HepG2 (cell line): Measurements from ENCODE around the gene RAD23A. TPM values are rescaled to one million over a fixed set of nuclear protein-coding genes. Genes with fewer than 3 reads are reported as not detected.

Source experiments
- AGO1 ChIP-seq: fragments of 200-400 bp; formaldehyde crosslinking; IDR thresholded peaks from 2 replicates; pipeline ENCODE4 v1.6.1; 2017; ENCODE audit warnings: mild to moderate bottlenecking, low read depth, low read length, moderate library complexity; ENCODE audit not compliant: poor library complexity, severe bottlenecking
- ATF7-NPFF ChIP-seq: sonication (generic); formaldehyde crosslinking; IDR thresholded peaks from 2 replicates; pipeline ENCODE4 v1.8.1; 2023; ENCODE audit warnings: mild to moderate bottlenecking, low read depth, missing genetic modification reagents, moderate library complexity
- DNMT1 ChIP-seq: sonication (generic); formaldehyde crosslinking; IDR thresholded peaks from 2 replicates; pipeline ENCODE4 v1.5.1; 2020; ENCODE audit warnings: mild to moderate bottlenecking, missing genetic modification reagents
- FOXA1 ChIP-seq, 2 experiments: fragments of 450-650 bp in 1 of 2; sonication (generic) in 1 of 2; formaldehyde crosslinking in 1 of 2; IDR thresholded peaks; 2 replicates each; pipeline versions ENCODE4 v1.4.0 to v1.6.1; 2016 to 2020; ENCODE audit warnings: missing genetic modification reagents in 1 of 2
- GLI4 ChIP-seq: sonication (generic); formaldehyde crosslinking; IDR thresholded peaks from 2 replicates; pipeline ENCODE4 v1.5.1; 2020; ENCODE audit warnings: missing genetic modification reagents, mild to moderate bottlenecking, moderate library complexity, borderline replicate concordance
- KDM5A ChIP-seq: fragments of 200-600 bp; sonication (generic); IDR thresholded peaks from 2 replicates; pipeline ENCODE4 v1.7.0; 2018; ENCODE audit warnings: antibody characterized with exemption, mild to moderate bottlenecking, low read length, borderline replicate concordance
- PHF20 ChIP-seq: sonication (generic); formaldehyde crosslinking; IDR thresholded peaks from 2 replicates; pipeline ENCODE4 v1.5.0; 2020; ENCODE audit warnings: mild to moderate bottlenecking, missing genetic modification reagents
- TEAD2 ChIP-seq: sonication (generic); formaldehyde crosslinking; IDR thresholded peaks from 2 replicates; pipeline ENCODE4 v1.9.0; 2021; ENCODE audit warnings: missing genetic modification reagents
- ZC3H13 ChIP-seq: sonication (generic); formaldehyde crosslinking; IDR thresholded peaks from 2 replicates; pipeline ENCODE4 v1.8.1; 2023; ENCODE audit warnings: mild to moderate bottlenecking, missing genetic modification reagents, moderate library complexity
- ZFP36L1 ChIP-seq: sonication (generic); formaldehyde crosslinking; IDR thresholded peaks from 2 replicates; pipeline ENCODE4 v1.8.0; 2022; ENCODE audit warnings: mild to moderate bottlenecking, missing genetic modification reagents, moderate library complexity
- ZNF44 ChIP-seq: sonication (generic); formaldehyde crosslinking; IDR thresholded peaks from 2 replicates; pipeline ENCODE4 v1.5.1; 2020; ENCODE audit warnings: mild to moderate bottlenecking, missing genetic modification reagents
- ZNF672 ChIP-seq: sonication (generic); formaldehyde crosslinking; IDR thresholded peaks from 2 replicates; pipeline ENCODE4 v1.8.1; 2022; ENCODE audit warnings: missing genetic modification reagents
- ZZZ3 ChIP-seq: sonication (generic); formaldehyde crosslinking; IDR thresholded peaks from 2 replicates; pipeline ENCODE4 v1.4.0; 2020; ENCODE audit warnings: missing genetic modification reagents, mild to moderate bottlenecking, borderline replicate concordance
- polyA plus RNA-seq, 8 experiments: library from polyadenylated mRNA; depleted of rRNA in 3 of 8; stranded (reverse) in 7 of 8; unstranded in 1 of 8; fragments of >200 nt; fragmentation: Illumina TruSeq in 4 of 8; extraction: Trizol in 4 of 8; gene quantifications; 2 replicates each; pipeline versions ENCODE4 v1.2.1 to v1.2.3, GENCODE V29; 2011 to 2016; ENCODE audit warnings: low read depth in 4 of 8, missing spikeins in 1 of 8, mixed read lengths in 1 of 8; ENCODE audit not compliant: insufficient read depth in 1 of 8
- total RNA-seq, 5 experiments: library from RNA; depleted of rRNA; stranded (reverse); fragments of >200 nt; fragmentation: Illumina TruSeq; extraction: Trizol; gene quantifications; 2 replicates each; pipeline ENCODE4 v1.2.3, GENCODE V29; 2016; ENCODE audit warnings: low read depth in 1 of 5
- TF ChIP-seq, protein P1 (sequence below): sonication (generic); formaldehyde crosslinking; conservative IDR thresholded peaks from 2 replicates; pipeline ENCODE4 v1.5.0; 2020; ENCODE audit warnings: missing genetic modification reagents
- TF ChIP-seq, protein P2 (sequence below): IDR thresholded peaks from 2 replicates; pipeline ENCODE4 v1.6.1; 2018; ENCODE audit warnings: missing genetic modification reagents
- TF ChIP-seq, protein P3 (sequence below): sonication (generic); formaldehyde crosslinking; IDR thresholded peaks from 2 replicates; pipeline ENCODE4 v1.5.1; 2020; ENCODE audit warnings: mild to moderate bottlenecking, missing genetic modification reagents, borderline replicate concordance
- TF ChIP-seq, protein P4 (sequence below): sonication (generic); formaldehyde crosslinking; IDR thresholded peaks from 2 replicates; pipeline ENCODE4 v1.8.1; 2023; ENCODE audit warnings: mild to moderate bottlenecking, inconsistent platforms, moderate library complexity, missing genetic modification reagents, borderline replicate concordance
- TF ChIP-seq, protein P5 (sequence below): IDR thresholded peaks from 2 replicates; pipeline ENCODE4 v1.6.1; 2012; ENCODE audit warnings: low read depth, low read length, improper control_type of control experiment

RAD23A gene
- total and polyA plus RNA-seq, 2 of the 13 experiments (the other 11 are each of a cell fraction or from before 2014, with no cell fraction given) = 42.5 to 54.2 TPM

DNA sequence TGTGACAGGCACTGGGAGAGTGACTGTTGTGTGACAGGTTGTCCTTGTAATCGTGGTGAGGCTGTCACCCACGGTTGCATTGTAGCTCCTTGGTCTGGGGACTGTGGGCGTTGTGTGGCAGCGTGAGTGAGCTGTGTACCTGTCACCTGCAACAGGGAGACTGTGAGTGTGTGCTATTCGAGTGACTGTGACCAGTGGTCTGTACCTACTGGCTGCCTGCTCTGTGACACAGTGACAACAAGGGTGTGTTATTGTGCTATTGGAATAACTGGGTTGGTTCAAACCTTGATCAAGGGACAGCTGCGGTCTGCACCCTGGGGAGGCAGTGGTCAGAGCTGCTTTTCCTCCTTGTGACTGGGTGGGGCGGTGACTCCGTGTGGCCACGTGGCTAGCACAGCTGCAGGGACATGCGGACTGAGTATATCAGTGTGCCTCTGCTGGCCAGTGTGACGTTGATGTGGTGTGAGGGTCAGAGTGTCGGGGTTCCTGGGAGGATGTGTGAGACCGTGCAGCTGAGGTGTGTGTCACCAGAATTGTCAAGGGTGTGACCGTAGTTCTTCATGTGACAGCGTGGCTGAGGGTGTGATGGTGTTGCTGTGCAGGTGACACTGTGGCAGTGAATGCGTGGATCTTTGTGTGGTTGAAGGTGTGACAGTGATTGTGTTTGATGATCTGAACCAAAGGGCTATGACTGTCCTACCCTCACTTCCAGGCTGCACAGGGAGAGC is 39.6 kb downstream of the RAD23A start (continued):
- TF ChIP-seq, protein P1, sequence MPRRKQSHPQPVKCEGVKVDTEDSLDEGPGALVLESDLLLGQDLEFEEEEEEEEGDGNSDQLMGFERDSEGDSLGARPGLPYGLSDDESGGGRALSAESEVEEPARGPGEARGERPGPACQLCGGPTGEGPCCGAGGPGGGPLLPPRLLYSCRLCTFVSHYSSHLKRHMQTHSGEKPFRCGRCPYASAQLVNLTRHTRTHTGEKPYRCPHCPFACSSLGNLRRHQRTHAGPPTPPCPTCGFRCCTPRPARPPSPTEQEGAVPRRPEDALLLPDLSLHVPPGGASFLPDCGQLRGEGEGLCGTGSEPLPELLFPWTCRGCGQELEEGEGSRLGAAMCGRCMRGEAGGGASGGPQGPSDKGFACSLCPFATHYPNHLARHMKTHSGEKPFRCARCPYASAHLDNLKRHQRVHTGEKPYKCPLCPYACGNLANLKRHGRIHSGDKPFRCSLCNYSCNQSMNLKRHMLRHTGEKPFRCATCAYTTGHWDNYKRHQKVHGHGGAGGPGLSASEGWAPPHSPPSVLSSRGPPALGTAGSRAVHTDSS = no peak
- TF ChIP-seq PHF20 = no peak
- TF ChIP-seq ZNF672 (CRISPR knock-in tag) = no peak
- TF ChIP-seq, protein P2, sequence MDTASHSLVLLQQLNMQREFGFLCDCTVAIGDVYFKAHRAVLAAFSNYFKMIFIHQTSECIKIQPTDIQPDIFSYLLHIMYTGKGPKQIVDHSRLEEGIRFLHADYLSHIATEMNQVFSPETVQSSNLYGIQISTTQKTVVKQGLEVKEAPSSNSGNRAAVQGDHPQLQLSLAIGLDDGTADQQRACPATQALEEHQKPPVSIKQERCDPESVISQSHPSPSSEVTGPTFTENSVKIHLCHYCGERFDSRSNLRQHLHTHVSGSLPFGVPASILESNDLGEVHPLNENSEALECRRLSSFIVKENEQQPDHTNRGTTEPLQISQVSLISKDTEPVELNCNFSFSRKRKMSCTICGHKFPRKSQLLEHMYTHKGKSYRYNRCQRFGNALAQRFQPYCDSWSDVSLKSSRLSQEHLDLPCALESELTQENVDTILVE (CRISPR knock-in tag) = no peak; the same call in 1 of the 2 replicates
- peak; percentile 35 for TF ChIP-seq ZFP36L1 (CRISPR knock-in tag)
- no peak for TF ChIP-seq ZC3H13 (CRISPR knock-in tag)
- TF ChIP-seq, protein P3, sequence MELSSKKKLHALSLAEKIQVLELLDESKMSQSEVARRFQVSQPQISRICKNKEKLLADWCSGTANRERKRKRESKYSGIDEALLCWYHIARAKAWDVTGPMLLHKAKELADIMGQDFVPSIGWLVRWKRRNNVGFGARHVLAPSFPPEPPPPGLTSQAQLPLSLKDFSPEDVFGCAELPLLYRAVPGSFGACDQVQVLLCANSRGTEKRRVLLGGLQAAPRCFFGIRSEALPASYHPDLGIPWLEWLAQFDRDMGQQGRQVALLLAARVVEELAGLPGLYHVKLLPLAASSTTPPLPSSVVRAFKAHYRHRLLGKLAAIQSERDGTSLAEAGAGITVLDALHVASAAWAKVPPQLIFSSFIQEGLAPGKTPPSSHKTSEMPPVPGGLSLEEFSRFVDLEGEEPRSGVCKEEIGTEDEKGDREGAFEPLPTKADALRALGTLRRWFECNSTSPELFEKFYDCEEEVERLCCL (CRISPR knock-in tag) = 0 out of 2 replicates have a peak, but pooled peaks have one; percentile 73
- no peak for TF ChIP-seq TEAD2 (CRISPR knock-in tag)
- TF ChIP-seq AGO1 = no peak
- peak; percentile 35; the same call in 1 of the 2 replicates for TF ChIP-seq DNMT1 (CRISPR knock-in tag)
- TF ChIP-seq ATF7-NPFF (CRISPR knock-in tag) = peak; percentile 26; the same call in 1 of the 2 replicates
- TF ChIP-seq, protein P4, sequence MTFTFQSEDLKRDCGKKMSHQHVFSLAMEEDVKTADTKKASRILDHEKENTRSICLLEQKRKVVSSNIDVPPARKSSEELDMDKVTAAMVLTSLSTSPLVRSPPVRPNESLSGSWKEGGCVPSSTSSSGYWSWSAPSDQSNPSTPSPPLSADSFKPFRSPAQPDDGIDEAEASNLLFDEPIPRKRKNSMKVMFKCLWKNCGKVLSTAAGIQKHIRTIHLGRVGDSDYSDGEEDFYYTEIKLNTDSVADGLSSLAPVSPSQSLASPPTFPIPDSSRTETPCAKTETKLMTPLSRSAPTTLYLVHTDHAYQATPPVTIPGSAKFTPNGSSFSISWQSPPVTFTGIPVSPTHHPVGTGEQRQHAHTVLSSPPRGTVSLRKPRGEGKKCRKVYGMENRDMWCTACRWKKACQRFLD = no peak
- no peak for TF ChIP-seq FOXA1 (IDR thresholded peaks at IDR 0.05)
- no peak; the same call in 1 of the 2 replicates for TF ChIP-seq FOXA1 (CRISPR knock-in tag; IDR thresholded peaks at IDR 0.05)
- no peak for TF ChIP-seq KDM5A
- no peak for TF ChIP-seq ZNF44 (CRISPR knock-in tag)
- TF ChIP-seq, protein P5, sequence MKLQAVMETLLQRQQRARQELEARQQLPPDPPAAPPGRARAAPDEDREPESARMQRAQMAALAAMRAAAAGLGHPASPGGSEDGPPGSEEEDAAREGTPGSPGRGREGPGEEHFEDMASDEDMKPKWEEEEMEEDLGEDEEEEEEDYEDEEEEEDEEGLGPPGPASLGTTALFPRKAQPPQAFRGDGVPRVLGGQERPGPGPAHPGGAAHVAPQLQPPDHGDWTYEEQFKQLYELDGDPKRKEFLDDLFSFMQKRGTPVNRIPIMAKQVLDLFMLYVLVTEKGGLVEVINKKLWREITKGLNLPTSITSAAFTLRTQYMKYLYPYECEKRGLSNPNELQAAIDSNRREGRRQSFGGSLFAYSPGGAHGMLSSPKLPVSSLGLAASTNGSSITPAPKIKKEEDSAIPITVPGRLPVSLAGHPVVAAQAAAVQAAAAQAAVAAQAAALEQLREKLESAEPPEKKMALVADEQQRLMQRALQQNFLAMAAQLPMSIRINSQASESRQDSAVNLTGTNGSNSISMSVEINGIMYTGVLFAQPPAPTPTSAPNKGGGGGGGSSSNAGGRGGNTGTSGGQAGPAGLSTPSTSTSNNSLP = no peak
- no peak for TF ChIP-seq ZZZ3 (CRISPR knock-in tag)
- TF ChIP-seq GLI4 (CRISPR knock-in tag) = no peak
